T-helper 2 cell treated with Interferon-gamma antibody and Interleukin-4, amounts not matched to agents 100 ng/mL and 5 ng/mL, for 36 hours (primary cell): ENCODE measurements around the gene DNAJB6. TPM values are rescaled to one million over a fixed set of nuclear protein-coding genes. Genes with fewer than 3 reads are reported as not detected.

Experiments used
- intact Hi-C: fragments of 100-400 bp; cut with micrococcal nuclease; formaldehyde crosslinking; loops from one replicate; pipeline ENCODE4 v1.15.1; 2023
- total RNA-seq: library from RNA; stranded (reverse); gene quantifications from 2 replicates; pipeline ENCODE4 v1.2.3, GENCODE V29; 2022

Gene DNAJB6
- total RNA-seq, 1 donor from 2014 or later, result 88.5 TPM

GRCh38 chr7:157394246-157395191 lies 57.7 kb downstream of the DNAJB6 start:
- intact Hi-C loops, result no loop called here

- intact Hi-C loops, result no loop called here
Measured at GRCh38 chr7:157395206-157395605, 58.4 kb downstream of the DNAJB6 start.

GRCh38 chr7:157396316-157397035 lies 59.7 kb downstream of the DNAJB6 start:
- intact Hi-C loops, result no loop called here

GRCh38 chr7:157397036-157397720 lies 60.4 kb downstream of the DNAJB6 start:
- intact Hi-C loops, result no loop called here

GRCh38 chr7:157397731-157398691 lies 61.2 kb downstream of the DNAJB6 start:
- intact Hi-C loops, result loop anchor here (1.0 kb wide), 1 partner anchor 477 kb away; no protein-coding TSS in a partner anchor

- intact Hi-C loops, result no loop called here
Measured at GRCh38 chr7:157399086-157399687, 62.4 kb downstream of the DNAJB6 start.

GRCh38 chr7:157400171-157400860 lies 63.5 kb downstream of the DNAJB6 start:
- intact Hi-C loops, result no loop called here

GRCh38 chr7:157401567-157402387 lies 65.0 kb downstream of the DNAJB6 start:
- intact Hi-C loops, result no loop called here

- intact Hi-C loops, result no loop called here
Measured at GRCh38 chr7:157402388-157402703, 65.5 kb downstream of the DNAJB6 start.

GRCh38 chr7:157402911-157403534 lies 66.2 kb downstream of the DNAJB6 start:
- intact Hi-C loops, result no loop called here

GRCh38 chr7:157403646-157404401 lies 67.0 kb downstream of the DNAJB6 start:
- intact Hi-C loops, result no loop called here

- intact Hi-C loops, result no loop called here
Measured at GRCh38 chr7:157404845-157405481, 68.2 kb downstream of the DNAJB6 start.

- intact Hi-C loops, result no loop called here
Measured at GRCh38 chr7:157405501-157405900, 68.7 kb downstream of the DNAJB6 start.

GRCh38 chr7:157405914-157406810 lies 69.4 kb downstream of the DNAJB6 start:
- intact Hi-C loops, result no loop called here

GRCh38 chr7:157406971-157407370 lies 70.2 kb downstream of the DNAJB6 start:
- intact Hi-C loops, result no loop called here
